H1 (cell line): Measurements from ENCODE around the gene OR2F2. TPM values are rescaled to one million over a fixed set of nuclear protein-coding genes. Genes with fewer than 3 reads are reported as not detected.
A peak's percentile ranks its signal among the peaks of the same experiment; 100 is the strongest.

ENCODE experiments used
- CTCF ChIA-PET: fragments of 300-600 bp; sonication (Branson Sonifier 250); formaldehyde crosslinking; loops from one replicate; lab custom pipeline; 2021; ENCODE audit not compliant: partially characterized antibody; lab: Charles Lee
- POLR2A ChIA-PET: fragments of 300-600 bp; sonication (Branson Sonifier 250); formaldehyde crosslinking; loops from one replicate; lab custom pipeline; 2021; ENCODE audit warnings: inconsistent platforms; ENCODE audit not compliant: partially characterized antibody; lab: Charles Lee
- DNase-seq, 2 experiments: peaks; one replicate each; pipeline versions ENCODE4 v3.0.0 to v3.0.0-alpha.2; 2010 to 2022; ENCODE audit warnings: low spot score in 2 of 2, low read depth in 1 of 2, mixed read lengths in 1 of 2
- FAIRE-seq: peaks from 2 replicates; lab custom pipeline; 2011; peaks lifted over from hg19 to GRCh38; lab: Jason Lieb, UNC
- H2AFZ ChIP-seq: 2 replicates; pipeline ENCODE4 v1.8.1; 2012; ENCODE audit warnings: low read length, inconsistent platforms
- H2AK5ac ChIP-seq: 2 replicates; pipeline ENCODE4 v1.6.1; 2013; ENCODE audit warnings: low read depth, low read length
- H2BK120ac ChIP-seq: replicated peaks from 2 replicates; pipeline ENCODE3; 2013; ENCODE audit warnings: low read depth, low read length, inconsistent platforms
- H2BK12ac ChIP-seq: 2 replicates; pipeline ENCODE4 v1.6.1; 2013; ENCODE audit warnings: low read depth, low read length
- H2BK15ac ChIP-seq: 2 replicates; pipeline ENCODE4 v1.6.1; 2013; ENCODE audit warnings: low read length
- H2BK20ac ChIP-seq: 2 replicates; pipeline ENCODE4 v1.6.1; 2013; ENCODE audit warnings: low read length
- H2BK5ac ChIP-seq: 2 replicates; pipeline ENCODE4 v1.6.1; 2013; ENCODE audit warnings: low read depth, low read length
- H3K14ac ChIP-seq: 2 replicates; pipeline ENCODE4 v1.6.1; 2013; ENCODE audit warnings: inconsistent platforms; ENCODE audit not compliant: insufficient read length
- H3K18ac ChIP-seq: 2 replicates; pipeline ENCODE4 v1.6.1; 2013; ENCODE audit warnings: low read length; ENCODE audit errors: extremely low read depth
- H3K23ac ChIP-seq: 2 replicates; pipeline ENCODE4 v1.6.1; 2013; ENCODE audit warnings: inconsistent platforms; ENCODE audit not compliant: insufficient read length
- H3K23me2 ChIP-seq: 2 replicates; pipeline ENCODE4 v1.6.1; 2013; ENCODE audit warnings: low read depth, low read length
- H3K27ac ChIP-seq: 2 replicates; pipeline ENCODE4 v1.6.1; 2011; ENCODE audit warnings: low read depth, low read length, inconsistent platforms
- H3K27me3 ChIP-seq, 4 experiments: replicated peaks in 1 of 4; 1 replicate in 1 of 4; 2 replicates in 3 of 4; pipeline versions ENCODE4 v1.6.1 to v1.8.1; 2011 to 2013; ENCODE audit warnings: low read length in 3 of 4, mild to moderate bottlenecking in 3 of 4, inconsistent platforms in 2 of 4, mixed read lengths in 2 of 4, moderate library complexity in 1 of 4; ENCODE audit not compliant: control insufficient read depth in 3 of 4, insufficient read depth in 3 of 4; ENCODE audit errors: extremely low read depth in 1 of 4
- H3K36me3 ChIP-seq, 4 experiments: 2 replicates each; pipeline versions ENCODE4 v1.6.1 to v1.8.1; 2011 to 2013; ENCODE audit warnings: mild to moderate bottlenecking in 4 of 4, low read length in 3 of 4, moderate library complexity in 2 of 4, control low read depth in 1 of 4, inconsistent platforms in 1 of 4; ENCODE audit not compliant: insufficient read depth in 4 of 4, control insufficient read depth in 2 of 4
- H3K4ac ChIP-seq: replicated peaks from 2 replicates; pipeline ENCODE3; 2013; ENCODE audit warnings: low read length, low read depth, mixed read lengths, inconsistent platforms; ENCODE audit not compliant: insufficient read length
- H3K4me1 ChIP-seq, 4 experiments: replicated peaks in 1 of 4; 1 replicate in 1 of 4; 2 replicates in 3 of 4; pipeline versions ENCODE4 v1.6.1 to v1.8.1; 2011 to 2013; ENCODE audit warnings: low read length in 3 of 4, inconsistent platforms in 2 of 4, mixed read lengths in 1 of 4; ENCODE audit not compliant: insufficient read depth in 4 of 4, control insufficient read depth in 3 of 4
- H3K4me2 ChIP-seq, 2 experiments: 2 replicates each; pipeline versions ENCODE4 v1.6.1 to v1.8.1; 2011 to 2013; ENCODE audit warnings: low read depth in 2 of 2, low read length in 2 of 2, control low read depth in 1 of 2, inconsistent platforms in 1 of 2, mild to moderate bottlenecking in 1 of 2; ENCODE audit not compliant: insufficient read depth in 1 of 2
- H3K4me3 ChIP-seq, 4 experiments: fragments of 200-600, 300-600 bp in 1 of 4; sonication (generic), shearing (Covaris generic), sonication (Bioruptor Twin) in 1 of 4; 2 replicates each; pipeline versions ENCODE4 v1.5.1 to v1.8.1; 2011 to 2016; ENCODE audit warnings: low read length in 4 of 4, low read depth in 3 of 4, control low read depth in 2 of 4, inconsistent platforms in 2 of 4, mild to moderate bottlenecking in 2 of 4, mixed read lengths in 1 of 4, moderate library complexity in 1 of 4; ENCODE audit not compliant: insufficient read depth in 2 of 4; ENCODE audit errors: extremely low read depth in 1 of 4
- H3K56ac ChIP-seq: replicated peaks from 2 replicates; pipeline ENCODE3; 2013; ENCODE audit warnings: low read depth, mild to moderate bottlenecking, mixed read lengths, low read length, inconsistent platforms; ENCODE audit not compliant: insufficient read length
- H3K79me1 ChIP-seq: 2 replicates; pipeline ENCODE4 v1.6.1; 2013; ENCODE audit warnings: low read depth, low read length, control low read depth
- H3K79me2 ChIP-seq, 2 experiments: 2 replicates each; pipeline versions ENCODE4 v1.6.1 to v1.8.1; 2012 to 2013; ENCODE audit warnings: low read length in 2 of 2, mild to moderate bottlenecking in 2 of 2, inconsistent platforms in 1 of 2; ENCODE audit not compliant: insufficient read depth in 2 of 2, control insufficient read depth in 1 of 2
- H3K9ac ChIP-seq, 4 experiments: replicated peaks in 1 of 4; 1 replicate in 1 of 4; 2 replicates in 3 of 4; pipeline versions ENCODE4 v1.6.1 to v1.8.1; 2011 to 2013; ENCODE audit warnings: low read depth in 3 of 4, low read length in 3 of 4, control low read depth in 2 of 4, mild to moderate bottlenecking in 2 of 4, moderate library complexity in 2 of 4, inconsistent platforms in 1 of 4; ENCODE audit errors: extremely low read depth in 1 of 4
- H3K9me3 ChIP-seq, 2 experiments: 2 replicates each; pipeline versions ENCODE4 v1.6.1 to v1.8.1; 2012 to 2013; ENCODE audit warnings: mild to moderate bottlenecking in 2 of 2, moderate library complexity in 2 of 2, control low read depth in 1 of 2, inconsistent platforms in 1 of 2, low read depth in 1 of 2, low read length in 1 of 2, mixed read lengths in 1 of 2; ENCODE audit not compliant: insufficient read depth in 2 of 2
- H4K20me1 ChIP-seq, 2 experiments: replicated peaks in 1 of 2; 2 replicates each; pipeline versions ENCODE3 to v1.8.1; 2011 to 2013; ENCODE audit warnings: inconsistent platforms in 2 of 2, low read length in 2 of 2, mild to moderate bottlenecking in 1 of 2; ENCODE audit not compliant: insufficient read depth in 2 of 2, control insufficient read depth in 1 of 2
- H4K5ac ChIP-seq: 2 replicates; pipeline ENCODE4 v1.6.1; 2013; ENCODE audit warnings: low read length, low read depth, mixed read lengths, inconsistent platforms; ENCODE audit not compliant: insufficient read length
- H4K8ac ChIP-seq: 2 replicates; pipeline ENCODE4 v1.8.0; 2013; ENCODE audit warnings: mild to moderate bottlenecking, moderate library complexity, low read length, inconsistent platforms; ENCODE audit not compliant: insufficient read depth; ENCODE audit errors: extremely low read depth
- H4K91ac ChIP-seq: replicated peaks from 2 replicates; pipeline ENCODE3; 2013; ENCODE audit warnings: low read length, mixed read lengths, inconsistent platforms; ENCODE audit not compliant: insufficient read length
- BACH1 ChIP-seq: IDR thresholded peaks from 2 replicates; pipeline ENCODE4 v1.6.1; 2012; ENCODE audit warnings: low read length, improper control_type of control experiment
- CBX5 ChIP-seq: fragments of 300-800, 300-1000 bp; sonication (generic); IDR thresholded peaks from 2 replicates; pipeline ENCODE4 v1.7.1; 2016; ENCODE audit warnings: antibody characterized with exemption, low read length, low read depth
- CHD1 ChIP-seq: IDR thresholded peaks from 2 replicates; pipeline ENCODE4 v1.6.1; 2012; ENCODE audit warnings: low read depth, low read length, improper control_type of control experiment
- CHD2 ChIP-seq: IDR thresholded peaks from 2 replicates; pipeline ENCODE4 v1.6.1; 2012; ENCODE audit warnings: low read length, improper control_type of control experiment
- MAFK ChIP-seq: IDR thresholded peaks from 2 replicates; pipeline ENCODE4 v1.6.1; 2012; ENCODE audit warnings: low read depth, mild to moderate bottlenecking, improper control_type of control experiment, low read length
- POU5F1 ChIP-seq: IDR thresholded peaks from 2 replicates; pipeline ENCODE4 v1.6.1; 2011; ENCODE audit warnings: low read depth, mild to moderate bottlenecking, low read length, moderate library complexity
- RXRA ChIP-seq: IDR thresholded peaks from 2 replicates; pipeline ENCODE4 v1.6.1; 2011; ENCODE audit warnings: low read depth, mild to moderate bottlenecking, low read length, moderate library complexity; ENCODE audit not compliant: insufficient read depth
- SAP30 ChIP-seq: fragments of 300-600 bp; sonication (generic); IDR thresholded peaks from 2 replicates; pipeline ENCODE4 v1.7.1; 2012; ENCODE audit warnings: low read length, moderate library complexity, mild to moderate bottlenecking, inconsistent platforms; ENCODE audit not compliant: insufficient read depth, insufficient replicate concordance
- SIN3A ChIP-seq, 2 experiments: IDR thresholded peaks in 1 of 2; conservative IDR thresholded peaks in 1 of 2; 2 replicates each; pipeline ENCODE4 v1.6.1; 2011 to 2012; ENCODE audit warnings: low read length in 2 of 2, improper control_type of control experiment in 1 of 2, low read depth in 1 of 2, mild to moderate bottlenecking in 1 of 2
- TAF1 ChIP-seq: IDR thresholded peaks from 2 replicates; pipeline ENCODE4 v1.6.1; 2011; ENCODE audit warnings: mild to moderate bottlenecking, low read depth, low read length
- WGBS, 2 experiments: shearing (Covaris generic) in 1 of 2; methylation state at CpG; one replicate each; pipeline versions ENCODE4 v1.1.6 to v1.1.7; 2013 to 2015; ENCODE audit warnings: low lambda C conversion rate in 2 of 2, mixed read lengths in 2 of 2, inconsistent platforms in 1 of 2, low coverage in 1 of 2, missing lambda C conversion rate in 1 of 2; ENCODE audit not compliant: insufficient replicate concordance in 2 of 2, insufficient coverage in 1 of 2, insufficient read length in 1 of 2; ENCODE audit errors: extremely low coverage in 1 of 2, missing lambda C conversion rate in 1 of 2; 5-methylcytosine and 5-hydroxymethylcytosine counted together
- polyA plus RNA-seq, 7 experiments: library from polyadenylated mRNA; depleted of rRNA in 3 of 7; stranded (reverse) in 5 of 7; unstranded in 2 of 7; fragments of >200 nt in 5 of 7; fragments of 200-250 nt in 2 of 7; gene quantifications; 1 replicate in 5 of 7; 2 replicates in 1 of 7; 4 replicates in 1 of 7; pipeline versions ENCODE4 v1.2.1 to v1.2.3, GENCODE V29; 2011 to 2013; ENCODE audit warnings: missing spikeins in 2 of 7, mixed read lengths in 2 of 7
- total RNA-seq: library from RNA; stranded (reverse); fragmentation: NEBNext Ultra II Directional; extraction: Animal tissue kit (Norgen Biotek cat#: 25700); gene quantifications from 2 replicates; pipeline ENCODE4 v1.2.1, GENCODE V29; 2021
- TF ChIP-seq, protein P1 (sequence below): IDR thresholded peaks from 2 replicates; pipeline ENCODE4 v1.6.1; 2012; ENCODE audit warnings: inconsistent platforms
- TF ChIP-seq, protein P2 (sequence below): IDR thresholded peaks from 2 replicates; pipeline ENCODE4 v1.6.1; 2011; ENCODE audit warnings: low read length, improper control_type of control experiment

Gene OR2F2
- total and polyA plus RNA-seq, 2 of the 8 experiments (the other 6 are each of a cell fraction or from before 2014, with no cell fraction given), result not detected

GRCh38 chr7:143973870-143974416 lies 38.9 kb downstream of the OR2F2 start:
- Histone ChIP-seq H3K23me2 (no peaks in the 10 kb centered on the region), H4K91ac (no peak overlapping the region), H3K4me2 (no peak overlapping the region), H3K9me3 (no peaks in the 10 kb centered on the region), H3K14ac (no peak overlapping the region), H3K27me3 (no peaks in the 10 kb centered on the region), H3K9ac (no peak overlapping the region), H2BK20ac (no peak overlapping the region), H2BK12ac (no peak overlapping the region), H2BK15ac (no peak overlapping the region), H3K56ac (no peak overlapping the region), H4K5ac (no peak overlapping the region), H3K23ac (no peak overlapping the region), H2AK5ac (no peak overlapping the region), H4K20me1 (no peaks in the 10 kb centered on the region), H3K18ac (no peak overlapping the region), H3K4me1 (no peaks in the 10 kb centered on the region), H3K79me1 (no peaks in the 10 kb centered on the region), H2BK120ac (no peak overlapping the region), H3K36me3 (no peaks in the 10 kb centered on the region), H3K79me2 (no peaks in the 10 kb centered on the region), H3K4ac (no peak overlapping the region), H2AFZ (peak overlapping the region; percentile 40; the same call in 1 of the 2 replicates), H3K4me3 (no peak overlapping the region), H4K8ac (no peak overlapping the region), H3K27ac (no peak overlapping the region), H2BK5ac (no peak overlapping the region)
- TF ChIP-seq CHD1 (no peak), MAFK (no peak), POU5F1 (no peak), CHD2 (no peak), RXRA (no peak), BACH1 (no peak), TAF1 (no peak), CBX5 (no peak), SIN3A (conservative IDR thresholded peaks at IDR 0.05 in 1 of 2, IDR thresholded peaks at IDR 0.05 in 1 of 2; ENCODE audit: low read depth in 1 of 2, low read length in 2 of 2) (no peak), SAP30 (no peak)
- TF ChIP-seq, protein P1, sequence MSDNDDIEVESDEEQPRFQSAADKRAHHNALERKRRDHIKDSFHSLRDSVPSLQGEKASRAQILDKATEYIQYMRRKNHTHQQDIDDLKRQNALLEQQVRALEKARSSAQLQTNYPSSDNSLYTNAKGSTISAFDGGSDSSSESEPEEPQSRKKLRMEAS, result no peak
- TF ChIP-seq, protein P2, sequence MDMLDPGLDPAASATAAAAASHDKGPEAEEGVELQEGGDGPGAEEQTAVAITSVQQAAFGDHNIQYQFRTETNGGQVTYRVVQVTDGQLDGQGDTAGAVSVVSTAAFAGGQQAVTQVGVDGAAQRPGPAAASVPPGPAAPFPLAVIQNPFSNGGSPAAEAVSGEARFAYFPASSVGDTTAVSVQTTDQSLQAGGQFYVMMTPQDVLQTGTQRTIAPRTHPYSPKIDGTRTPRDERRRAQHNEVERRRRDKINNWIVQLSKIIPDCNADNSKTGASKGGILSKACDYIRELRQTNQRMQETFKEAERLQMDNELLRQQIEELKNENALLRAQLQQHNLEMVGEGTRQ, result no peak
- FAIRE-seq (no peak), DNase-seq (no peak)
- 92% methylated on average over 4 of the region's 4 CpGs; no CpG with 5 or more reads in 1 of the 2 experiments for WGBS, 2 experiments
- ChIA-PET CTCF (interaction anchor here (0.6 to 3.4 kb wide), 3 partner anchors 12 to 1093 kb away, joined by 3 to 20 read pairs (median 5); no protein-coding TSS in a partner anchor), POLR2A (no interaction called here)
